Fibroblast of skin of right biceps (primary cell): ENCODE results near the gene JAZF1.
"Not testable (repeated sequence)": the region's sequence is repeated elsewhere in the genome, so short reads cannot be mapped to it uniquely, and the experiment has no call there.

Experiments used
- DNase-seq: peaks from one replicate; pipeline ENCODE4 v3.0.0-alpha.2; 2013

Gene JAZF1

DNA sequence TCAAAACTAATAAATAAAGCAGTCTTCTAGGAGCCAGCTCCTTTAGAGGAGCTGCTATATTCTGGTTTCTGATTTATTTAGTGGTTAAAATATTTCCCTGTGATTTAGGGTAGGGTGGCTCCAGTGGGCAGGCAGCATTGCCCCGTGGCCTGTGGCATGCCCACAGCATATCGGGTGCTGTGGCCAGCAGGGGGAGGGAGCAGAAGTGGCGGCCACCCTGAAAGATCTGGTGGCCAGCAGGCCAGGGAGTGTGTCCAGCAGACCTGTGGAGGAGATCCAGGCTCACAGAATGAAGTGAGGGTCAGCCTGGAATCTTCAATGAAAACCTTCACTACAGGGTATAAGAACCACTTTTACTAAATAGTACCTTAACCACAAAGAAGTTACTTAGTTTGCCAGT lies 251.5 kb downstream of the JAZF1 start:
- no peak for DNase-seq

DNA sequence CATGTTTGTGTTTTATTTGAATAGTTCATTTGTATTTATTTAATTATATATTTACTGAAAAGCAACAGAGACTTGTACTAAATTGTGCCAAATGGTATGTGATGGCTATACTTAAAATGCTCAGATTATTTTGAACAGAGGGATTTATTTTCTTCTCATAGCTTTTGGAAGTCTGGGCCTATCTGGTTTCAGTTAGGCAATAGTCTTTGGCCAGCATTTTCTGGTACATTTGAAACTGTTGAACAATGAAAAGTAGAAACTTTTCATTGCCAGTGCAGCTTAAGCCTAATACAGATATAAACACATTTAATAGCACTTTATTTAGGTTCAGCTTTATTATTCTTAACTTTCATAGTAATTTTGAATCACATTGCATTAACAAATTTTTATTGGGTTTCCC lies 252.6 kb downstream of the JAZF1 start:
- no peak for DNase-seq

DNA sequence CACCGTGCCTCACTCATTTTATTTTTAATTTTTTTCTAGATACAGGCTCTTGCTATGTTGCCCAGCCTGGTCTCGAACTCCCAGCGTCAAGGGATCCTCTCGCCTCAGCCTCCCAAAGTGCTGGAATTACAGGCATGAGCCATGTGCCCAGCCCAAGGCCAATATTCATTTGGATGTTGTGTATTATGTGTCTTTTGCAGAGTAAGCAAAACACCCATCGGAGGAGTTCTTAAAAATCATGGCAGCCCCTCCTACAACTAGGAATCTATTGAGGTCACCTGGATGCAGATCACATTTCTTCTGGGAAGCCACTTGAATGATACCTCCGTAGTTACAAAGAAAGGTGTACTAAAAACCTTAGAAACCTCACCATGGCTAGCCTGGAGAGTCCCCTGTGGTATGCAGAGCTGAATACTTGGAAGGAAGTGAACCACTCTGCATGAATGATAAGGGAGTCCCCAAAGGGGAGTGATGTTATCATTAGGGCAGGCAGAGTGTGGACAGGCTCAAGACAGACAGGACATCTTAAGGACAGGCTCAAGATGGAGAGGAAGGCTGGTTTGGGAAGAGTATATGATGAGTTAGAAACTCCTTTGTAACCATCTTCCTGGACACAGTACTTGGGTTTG lies 254.9 kb downstream of the JAZF1 start:
- no peak for DNase-seq

DNA sequence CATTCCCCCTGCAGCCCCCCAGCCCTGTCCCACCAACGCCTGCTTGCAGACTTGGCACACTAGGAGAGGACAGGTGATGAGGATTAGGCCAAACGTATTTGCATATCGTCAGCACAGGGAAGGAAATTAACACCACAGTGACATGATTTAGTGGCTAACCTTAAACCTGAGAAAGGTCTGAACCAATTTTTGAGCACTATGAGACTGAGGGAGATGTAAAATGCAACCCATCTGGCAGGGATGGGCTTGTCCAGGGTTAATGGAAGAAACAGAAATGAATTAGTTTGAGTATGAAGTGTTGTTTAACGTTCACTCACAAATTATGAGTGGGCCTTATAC lies 257.0 kb downstream of the JAZF1 start:
- no peak for DNase-seq

DNA sequence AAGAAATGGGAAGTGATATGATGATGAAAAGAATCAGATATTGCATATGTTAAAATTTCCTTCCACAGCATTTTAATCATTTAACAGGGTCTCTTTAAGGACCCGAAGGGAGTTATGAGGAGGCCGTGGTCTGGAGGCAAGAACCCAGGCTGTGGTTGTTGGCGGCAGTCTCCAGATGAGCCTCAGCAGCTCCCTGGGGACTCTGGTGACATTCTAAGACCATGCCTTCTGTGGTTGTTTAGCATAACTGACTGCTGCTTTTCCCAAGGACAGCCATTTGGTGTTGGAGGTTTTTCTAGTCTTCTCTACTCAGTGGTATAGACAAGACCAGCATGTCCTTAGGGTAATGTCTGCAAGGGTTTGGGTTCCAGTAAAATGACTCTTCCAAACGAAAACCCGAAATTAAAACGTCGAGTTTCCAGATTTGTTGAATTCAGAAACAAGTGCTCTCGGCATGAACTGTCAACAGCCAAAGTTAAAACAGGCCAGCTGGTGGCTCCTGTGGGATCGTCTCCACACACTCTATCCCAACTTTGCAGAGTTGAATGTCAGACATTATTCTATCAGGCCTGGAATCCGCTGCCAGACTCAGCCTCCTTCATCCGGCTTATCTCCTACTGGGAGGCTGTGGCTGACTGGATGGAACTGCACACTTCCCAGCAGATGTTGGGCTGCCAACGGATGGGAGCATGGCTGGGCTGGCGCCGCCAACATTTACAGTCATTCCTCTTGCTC lies 257.5 kb downstream of the JAZF1 start:
- peak; percentile 45 for DNase-seq

DNA sequence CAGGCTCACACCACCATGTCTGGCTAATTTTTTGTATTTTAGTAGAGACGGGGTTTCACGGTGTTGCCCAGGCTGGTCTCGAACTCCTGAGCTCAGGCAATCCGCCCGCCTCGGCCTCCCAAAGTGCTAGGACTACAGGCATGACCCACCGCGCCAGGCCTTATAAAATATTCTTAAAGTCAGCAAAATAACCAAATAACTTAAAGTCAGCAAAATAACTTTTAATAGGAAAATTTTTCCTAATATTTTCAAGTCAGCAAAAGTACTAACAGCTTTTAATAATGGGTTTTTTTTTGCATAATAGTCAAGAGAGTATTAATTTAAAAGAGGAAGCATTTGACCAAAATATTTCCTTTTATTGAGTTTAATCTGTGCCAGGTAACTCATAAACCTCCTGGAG lies 258.2 kb downstream of the JAZF1 start:
- DNase-seq = not testable (repeated sequence)

DNA sequence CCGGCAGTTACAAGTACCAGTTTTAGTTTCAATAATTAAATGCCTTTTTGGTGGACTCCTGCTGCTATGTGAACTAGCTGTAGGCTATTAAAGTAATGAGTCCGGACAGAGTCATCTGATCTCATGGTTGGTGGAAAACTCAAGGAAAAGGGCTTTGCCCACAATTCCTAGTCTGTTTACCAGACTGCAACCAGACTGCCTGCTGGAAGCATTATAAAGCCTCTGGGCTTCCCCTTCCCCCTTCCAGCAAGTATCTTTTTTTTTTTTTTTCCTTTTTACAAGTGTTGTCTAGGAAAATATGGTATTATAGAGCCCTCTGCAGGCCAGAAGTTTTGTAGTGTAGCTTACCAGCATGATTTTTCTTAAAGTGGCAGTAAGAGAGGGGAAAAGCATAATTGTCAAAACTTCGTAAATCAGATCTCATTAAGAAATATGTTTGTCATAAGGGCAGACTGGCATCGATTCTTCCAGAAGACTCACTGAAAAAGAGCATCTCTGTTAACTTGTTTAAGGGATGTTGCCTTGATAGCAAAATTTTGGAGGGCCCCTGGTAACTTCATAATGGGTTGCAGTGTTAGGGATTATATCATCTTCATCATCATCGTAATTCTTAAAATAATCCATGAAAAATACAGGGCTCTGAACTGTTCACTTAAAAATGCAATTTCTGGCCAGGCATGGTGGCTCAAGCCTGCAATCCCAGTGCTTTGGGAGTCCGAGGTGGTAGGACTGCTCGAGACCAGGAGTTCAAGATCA lies 259.3 kb downstream of the JAZF1 start:
- DNase-seq = peak; percentile 79

DNA sequence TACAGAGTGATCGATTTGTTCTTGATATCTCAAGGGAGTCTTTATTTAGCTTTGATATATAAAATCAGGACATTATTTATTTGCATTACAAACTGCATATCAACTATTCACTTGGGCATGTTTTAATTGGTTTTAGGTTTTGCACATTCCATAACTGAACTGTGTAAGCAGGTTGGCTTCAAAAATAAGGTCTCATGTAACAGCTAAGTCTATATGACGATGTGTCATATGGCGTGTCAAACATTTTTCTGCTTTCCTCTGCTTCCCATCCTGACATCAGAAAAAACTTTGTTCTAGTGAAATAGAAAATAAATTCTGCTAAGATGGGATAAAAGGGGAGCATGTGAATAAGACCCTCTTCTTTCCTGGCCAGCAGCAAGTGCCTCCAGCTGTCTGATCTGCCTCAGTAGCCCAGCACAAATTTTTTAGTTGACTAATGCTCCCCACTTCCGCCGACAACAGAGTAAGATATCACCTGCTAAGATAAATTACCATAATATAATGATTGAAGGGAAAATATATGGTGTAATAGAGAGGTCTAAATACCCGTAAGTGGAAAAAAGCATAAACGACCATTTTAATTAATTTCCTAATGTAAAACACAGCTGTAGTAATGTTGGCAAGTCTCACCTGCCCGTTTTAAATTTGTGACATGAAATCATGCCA lies 260.2 kb downstream of the JAZF1 start:
- peak; percentile 20 for DNase-seq

DNA sequence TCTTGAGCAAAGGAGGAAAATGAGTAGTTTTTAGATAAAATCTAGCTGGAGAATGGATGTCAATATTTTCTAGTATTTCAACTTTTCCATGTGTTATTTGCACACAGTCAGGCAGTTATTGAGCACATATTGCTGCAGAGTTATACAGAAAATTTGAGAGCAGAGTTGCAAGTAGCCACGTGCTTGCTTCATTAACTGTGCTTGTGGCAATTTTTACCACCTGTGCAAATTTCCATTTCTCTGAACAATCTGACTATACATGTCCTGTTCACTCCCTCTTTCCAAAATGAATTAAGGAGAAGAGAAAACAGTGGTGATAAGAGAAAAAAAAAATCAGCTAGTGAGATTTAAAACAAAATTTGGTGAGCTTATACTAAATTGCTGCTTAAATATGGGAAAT lies 262.1 kb downstream of the JAZF1 start:
- no peak for DNase-seq

DNA sequence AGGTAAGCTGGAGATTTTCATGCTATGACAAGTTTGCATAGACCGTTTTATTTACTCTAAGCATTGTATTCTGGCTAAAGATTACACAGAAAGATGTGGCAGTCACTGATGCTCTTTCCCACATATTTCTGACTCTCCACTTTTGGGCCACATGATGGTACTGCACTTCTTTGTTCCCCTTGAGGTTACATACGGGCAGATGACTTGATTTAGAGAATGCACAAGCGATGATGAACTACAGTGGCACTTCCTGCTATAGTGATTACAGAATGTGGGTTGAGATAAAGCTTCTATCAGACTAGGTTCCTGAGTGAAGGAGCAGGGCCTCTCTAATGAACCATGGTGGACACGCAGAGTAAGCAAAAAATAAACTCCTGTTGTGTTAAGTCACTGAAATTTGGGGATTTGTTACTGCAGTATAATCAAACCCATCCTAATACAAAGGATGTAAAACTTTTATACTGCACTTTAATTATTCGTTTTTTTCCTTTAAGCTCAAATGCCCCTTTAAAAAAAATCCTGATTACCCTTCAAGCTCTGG lies 262.8 kb downstream of the JAZF1 start:
- DNase-seq = peak; percentile 81

DNA sequence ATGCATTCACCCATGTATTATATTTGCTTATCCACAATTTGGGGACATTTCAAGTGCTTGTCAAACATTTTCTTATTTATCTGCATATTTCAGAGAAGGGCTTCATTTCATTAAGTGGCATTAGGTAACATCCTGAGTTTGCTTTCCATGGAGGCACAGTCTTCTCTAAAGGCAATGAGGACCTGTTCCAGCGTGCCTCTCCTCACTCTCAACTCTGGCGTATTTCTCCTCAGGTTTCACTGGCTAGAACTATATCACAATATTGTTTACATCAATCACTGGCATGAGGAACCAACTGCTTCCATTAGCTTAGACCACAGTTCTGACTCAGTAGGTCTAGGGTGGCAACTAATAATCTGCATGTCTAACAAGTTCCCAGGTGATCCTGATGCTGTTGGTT lies 263.5 kb downstream of the JAZF1 start:
- DNase-seq = no peak

DNA sequence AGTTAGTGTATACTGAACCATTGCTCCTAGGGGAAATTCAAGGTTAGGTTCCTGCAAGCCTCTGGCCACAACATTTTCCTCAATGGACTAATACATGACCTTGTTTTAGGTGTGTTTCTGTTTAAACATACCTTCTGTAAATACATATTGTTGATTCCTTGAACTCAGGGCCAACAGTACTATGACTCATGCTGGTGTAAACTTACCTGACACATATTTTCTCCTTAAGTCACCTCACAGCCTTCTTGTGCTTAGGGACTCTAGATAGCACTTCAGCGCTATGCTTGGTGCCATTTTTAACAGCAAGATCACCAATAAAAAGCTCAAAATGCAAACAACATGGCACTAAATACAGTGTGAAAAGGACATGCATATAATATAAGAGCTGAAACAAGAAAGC lies 264.2 kb downstream of the JAZF1 start:
- no peak for DNase-seq

DNA sequence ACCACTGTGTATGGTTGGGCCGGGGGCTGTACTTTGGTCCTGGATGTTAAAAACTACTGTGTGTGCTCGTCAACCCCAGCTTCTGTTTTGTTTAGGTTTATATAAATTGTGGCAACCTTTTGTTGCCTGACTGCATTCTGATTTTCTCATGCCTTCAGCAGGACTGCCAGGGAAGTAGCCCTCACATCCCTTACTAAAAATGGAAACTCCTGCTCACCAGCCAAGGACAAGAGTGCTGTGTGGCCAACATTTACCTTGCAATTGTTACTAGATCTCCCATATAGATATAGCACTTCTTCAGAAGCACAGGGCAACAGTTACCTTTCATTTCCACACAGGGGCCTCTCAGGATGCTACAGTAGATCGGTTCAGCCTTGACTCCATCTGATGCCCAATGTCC lies 266.2 kb downstream of the JAZF1 start:
- no peak for DNase-seq

DNA sequence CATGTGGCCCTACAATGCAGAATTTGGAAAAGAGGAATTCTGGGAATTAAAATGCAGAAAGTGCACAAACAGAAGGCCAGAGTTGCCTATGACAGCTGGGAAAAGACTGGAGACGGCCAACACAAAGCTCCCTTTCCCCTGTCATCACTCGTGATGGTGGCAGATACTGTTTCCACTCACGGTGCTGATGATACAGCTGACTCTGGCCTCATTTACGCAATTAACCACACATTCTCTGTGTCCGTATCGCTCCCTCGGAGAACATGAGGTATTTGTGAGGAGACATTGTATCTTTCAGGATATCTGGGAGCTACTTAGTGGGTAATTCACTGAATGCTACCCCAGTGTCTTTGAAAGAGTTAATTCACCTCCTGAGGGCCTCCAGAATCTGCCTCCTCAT lies 267.8 kb downstream of the JAZF1 start:
- DNase-seq = peak; percentile 21

DNA sequence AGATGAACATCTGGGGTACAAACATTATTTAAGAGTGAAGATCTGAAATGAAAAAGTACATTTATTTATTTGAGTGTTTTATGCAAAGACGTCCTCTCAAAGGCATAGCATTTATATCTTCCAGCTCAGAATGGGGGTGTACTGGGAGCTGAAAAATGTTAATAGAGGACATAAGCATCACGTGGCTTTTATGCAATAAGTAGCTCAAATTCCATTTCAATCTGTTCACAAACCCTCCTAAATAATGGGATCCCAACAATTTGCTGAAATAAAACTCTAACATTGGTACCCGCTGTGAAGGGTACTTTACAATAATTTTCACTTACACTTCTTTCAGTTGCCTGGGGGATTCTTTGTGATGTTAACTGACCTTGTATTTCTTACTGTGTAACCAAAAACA lies 268.7 kb downstream of the JAZF1 start:
- DNase-seq = no peak

DNA sequence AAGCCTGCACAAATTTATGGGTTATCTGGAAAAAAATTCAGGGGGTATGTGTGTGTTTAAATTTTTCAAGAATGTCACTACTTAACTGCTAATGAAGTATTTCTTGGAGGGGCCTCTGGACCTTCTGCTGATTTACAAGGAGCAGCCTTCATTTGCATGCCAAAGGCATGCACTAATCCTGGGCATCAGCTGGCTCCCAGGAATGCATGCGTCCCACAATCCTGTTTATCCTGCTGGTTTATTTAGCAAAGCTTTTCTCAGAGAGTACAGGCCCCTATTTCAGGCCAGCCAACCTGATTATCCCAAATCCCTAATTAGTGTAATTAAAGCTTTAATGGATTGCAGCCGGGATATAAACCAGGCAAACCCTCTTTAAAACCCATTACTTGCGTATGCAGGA lies 270.3 kb downstream of the JAZF1 start:
- DNase-seq = peak; percentile 50

DNA sequence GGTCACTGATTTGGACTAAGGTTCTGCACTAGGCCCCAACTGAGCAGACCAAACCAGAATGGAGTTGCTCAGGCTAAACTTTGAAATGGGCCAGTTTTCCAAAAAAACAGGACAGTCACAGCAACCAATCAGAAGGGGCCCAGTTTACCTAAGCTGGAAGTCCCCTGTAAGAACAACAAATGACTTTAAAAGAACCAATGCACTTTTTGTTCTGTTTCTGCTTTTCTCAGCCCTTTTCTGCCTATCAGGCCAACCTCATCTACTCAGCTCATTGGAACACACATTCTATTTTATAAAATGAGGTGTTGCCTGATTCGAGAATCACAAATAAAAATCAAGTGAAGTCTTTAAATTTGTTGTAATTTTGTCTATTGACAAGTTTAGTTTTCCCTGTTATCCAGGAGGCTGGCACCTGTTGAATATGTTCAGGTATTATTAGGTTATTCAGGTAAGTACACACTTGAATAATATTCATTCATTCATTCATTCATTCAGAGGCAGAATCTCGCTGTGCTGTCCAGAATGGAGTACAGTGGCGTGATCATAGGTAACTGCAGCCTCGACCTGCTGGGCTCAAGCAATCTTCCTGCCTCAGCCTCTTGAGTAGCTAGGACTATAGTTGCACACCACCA lies 271.9 kb downstream of the JAZF1 start:
- no peak for DNase-seq

DNA sequence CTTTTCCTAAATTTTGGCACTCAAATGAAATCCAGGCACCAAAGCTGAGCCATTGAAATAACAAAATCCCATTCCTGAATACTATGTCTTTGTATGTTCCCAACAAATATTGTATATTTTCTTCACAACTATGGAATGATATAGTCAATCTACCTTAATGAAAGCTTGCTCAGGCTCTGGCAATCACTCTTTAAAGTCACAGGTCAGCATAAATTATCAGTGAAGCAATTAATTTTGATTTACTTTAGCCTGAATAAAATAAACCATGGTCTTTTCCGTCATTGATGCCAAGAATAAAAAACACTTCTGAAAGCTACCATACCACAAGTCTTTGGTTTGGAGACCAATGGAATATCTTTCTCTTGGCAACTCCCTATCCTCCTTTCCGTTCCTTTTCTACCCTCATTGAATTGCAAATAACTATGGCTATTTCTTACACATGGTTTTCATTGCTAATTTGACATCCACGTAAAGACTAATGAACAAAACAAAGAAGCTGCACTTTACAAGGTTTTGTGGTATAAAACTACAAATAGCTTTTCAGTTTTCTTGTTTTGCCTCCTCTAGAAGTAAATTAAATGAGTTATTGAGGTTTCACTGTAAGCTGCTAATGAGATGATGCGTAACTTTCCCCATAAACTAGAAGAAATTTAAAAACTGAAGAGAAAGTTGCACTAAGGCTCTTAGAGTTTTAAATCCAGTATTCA lies 274.1 kb downstream of the JAZF1 start:
- DNase-seq = no peak

DNA sequence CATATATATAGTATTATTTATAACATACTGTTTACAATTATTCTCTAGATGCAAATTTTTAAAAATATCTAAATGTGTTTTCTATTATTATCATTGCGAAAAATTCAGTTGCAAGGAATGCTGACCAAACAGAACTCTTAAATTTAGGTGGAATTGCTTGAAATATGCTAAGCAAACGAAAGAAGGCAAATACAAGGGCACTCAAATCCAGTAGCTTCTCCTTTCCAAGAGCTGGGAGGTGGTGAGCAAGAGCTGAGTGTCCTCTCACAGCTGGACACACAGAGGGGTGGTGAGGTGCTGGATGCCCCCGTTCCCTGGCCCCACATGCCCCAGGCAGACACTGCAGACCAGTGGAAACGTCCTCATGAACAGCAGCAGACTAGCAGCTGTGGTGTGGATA lies 274.6 kb downstream of the JAZF1 start:
- no peak for DNase-seq

DNA sequence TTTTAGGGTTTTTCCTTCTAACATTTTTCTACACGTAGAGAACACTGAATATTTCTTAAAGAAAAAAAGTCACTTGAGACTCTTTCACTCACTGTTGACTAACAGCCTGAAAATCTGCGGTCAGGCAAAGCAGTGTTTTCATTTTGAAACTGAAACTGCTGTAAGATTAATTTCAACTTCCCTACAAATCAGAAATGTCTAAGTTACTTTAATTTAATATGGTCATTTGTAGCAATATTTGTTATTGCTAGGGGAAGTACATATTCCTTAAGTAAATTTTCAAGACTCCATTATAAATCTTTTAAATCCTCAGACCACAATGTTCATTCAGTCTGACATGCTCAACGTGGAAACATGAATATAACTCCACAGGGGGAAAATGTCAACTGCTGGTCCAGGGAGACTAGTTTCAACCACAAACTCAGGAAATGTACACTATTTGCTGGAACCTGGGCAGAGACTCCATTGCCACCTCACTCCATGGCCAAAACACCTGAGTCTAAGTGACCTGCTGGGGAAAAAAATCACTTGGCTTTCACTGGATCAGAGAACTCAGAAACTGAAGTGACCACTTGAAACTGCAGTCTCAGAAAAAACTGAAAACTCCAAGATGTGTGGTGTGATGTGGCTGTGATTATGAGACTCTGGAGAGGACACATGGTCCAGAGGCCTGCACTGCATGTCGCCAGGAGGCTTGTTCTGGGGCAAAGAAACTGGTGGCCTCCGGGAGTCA lies 279.4 kb downstream of the JAZF1 start:
- peak; percentile 71 for DNase-seq

DNA sequence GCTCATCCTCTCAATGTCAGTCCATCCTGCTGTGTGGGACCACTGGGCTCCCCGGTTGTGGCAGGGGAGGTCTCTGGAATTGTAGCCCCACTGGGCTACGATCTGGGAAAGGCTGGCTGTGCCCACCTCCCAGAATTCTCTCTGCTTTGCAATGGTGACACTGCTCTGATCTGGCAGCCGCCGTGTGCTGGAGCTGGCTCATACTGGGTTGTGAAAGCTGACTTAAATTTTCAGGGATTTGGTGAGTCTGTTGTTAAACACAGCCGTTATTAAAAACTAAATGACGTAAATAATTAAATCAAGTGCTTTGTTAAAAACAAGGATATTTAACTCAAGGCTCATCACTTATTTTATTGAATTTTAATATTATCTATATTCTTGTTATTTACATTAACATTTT lies 280.6 kb downstream of the JAZF1 start:
- no peak for DNase-seq

DNA sequence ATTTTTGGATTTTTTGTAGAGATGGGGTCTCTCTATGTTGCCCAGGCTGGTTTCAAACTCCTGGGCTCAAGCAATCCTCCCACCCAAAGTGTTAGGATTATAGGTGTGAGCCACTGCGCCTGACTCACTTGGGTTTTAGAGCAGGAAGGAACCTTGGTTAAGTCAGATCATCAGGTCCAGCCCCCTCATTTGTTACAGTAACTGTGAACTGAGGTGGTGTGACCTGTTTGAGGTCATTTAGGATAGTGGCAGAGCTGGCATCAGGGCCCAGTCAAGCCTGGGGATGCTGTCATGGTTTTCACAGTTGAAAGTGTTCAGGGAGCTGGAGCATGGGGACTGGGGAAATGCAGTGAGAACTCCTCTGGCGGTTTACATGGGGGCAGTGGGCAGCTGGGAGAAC lies 281.0 kb downstream of the JAZF1 start:
- DNase-seq = no peak
